GM21786 (cell line): Measurements from ENCODE around the gene BOD1.

ENCODE experiments used
- ATAC-seq: cut with Tn5 transposase; IDR thresholded peaks from one replicate; pipeline ENCODE4 v1.9.1; 2021; ENCODE audit not compliant: unreplicated experiment

Gene BOD1

GRCh38 chr5:173616577-173617118 is at the start of gene BOD1:
BOD1 (minus strand) TSS chr5:173616650; CDS start chr5:173616436, 214 bp downstream.
- ATAC-seq, result peak; percentile 97

GRCh38 chr5:173665326-173665725 is 48.9 kb upstream of the BOD1 start:
- ATAC-seq, result no peak

- ATAC-seq, result peak; percentile 43
Measured at GRCh38 chr5:173664154-173664526, 47.7 kb upstream of the BOD1 start.

GRCh38 chr5:173663352-173664153 is 47.1 kb upstream of the BOD1 start:
- ATAC-seq, result no peak

GRCh38 chr5:173662581-173663351 is 46.3 kb upstream of the BOD1 start:
- ATAC-seq, result no peak

- ATAC-seq, result no peak
Measured at GRCh38 chr5:173660481-173661280, 44.2 kb upstream of the BOD1 start.

GRCh38 chr5:173659423-173659822 is 43.0 kb upstream of the BOD1 start:
- ATAC-seq, result no peak

- ATAC-seq, result no peak
Measured at GRCh38 chr5:173657741-173658356, 41.4 kb upstream of the BOD1 start.

GRCh38 chr5:173655196-173655797 is 38.8 kb upstream of the BOD1 start:
- no peak for ATAC-seq

- no peak for ATAC-seq
Measured at GRCh38 chr5:173653822-173654523, 37.5 kb upstream of the BOD1 start.

GRCh38 chr5:173648308-173648866 is 31.9 kb upstream of the BOD1 start:
- ATAC-seq, result no peak

GRCh38 chr5:173646692-173647091 is 30.2 kb upstream of the BOD1 start:
- ATAC-seq, result no peak

- no peak for ATAC-seq
Measured at GRCh38 chr5:173645890-173646574, 29.6 kb upstream of the BOD1 start.

- ATAC-seq, result no peak
Measured at GRCh38 chr5:173645437-173645807, 29.0 kb upstream of the BOD1 start.

GRCh38 chr5:173644673-173645436 is 28.4 kb upstream of the BOD1 start:
- ATAC-seq, result no peak

- peak; percentile 67 for ATAC-seq
Measured at GRCh38 chr5:173643964-173644363, 27.5 kb upstream of the BOD1 start.

- ATAC-seq, result no peak
Measured at GRCh38 chr5:173642895-173643481, 26.5 kb upstream of the BOD1 start.
